PFSK-1 (cell line): ENCODE data around the gene FAM83C.

Experiments used
- FOXP2 ChIP-seq: optimal IDR thresholded peaks from 2 replicates; pipeline ENCODE3; 2011; ENCODE audit warnings: borderline replicate concordance, control low read depth, inconsistent platforms; ENCODE audit not compliant: insufficient read depth; ENCODE audit errors: extremely low read length, extremely low read depth
- POLR2AphosphoS5 ChIP-seq: IDR thresholded peaks from 2 replicates; pipeline ENCODE4 v1.6.1; 2012; ENCODE audit warnings: low read depth, mild to moderate bottlenecking, control low read depth, low read length, moderate library complexity
- SIN3A ChIP-seq: IDR thresholded peaks from 2 replicates; pipeline ENCODE4 v1.6.1; 2012; ENCODE audit warnings: mild to moderate bottlenecking, low read length, moderate library complexity, borderline replicate concordance; ENCODE audit not compliant: insufficient read depth
- TAF1 ChIP-seq: IDR thresholded peaks from 2 replicates; pipeline ENCODE4 v1.6.1; 2012; ENCODE audit warnings: low read length, control low read depth, borderline replicate concordance; ENCODE audit not compliant: insufficient read depth
- TF ChIP-seq, protein P1 (sequence below), 2 experiments: IDR thresholded peaks; 2 replicates each; pipeline versions ENCODE4 v1.6.1 to v1.8.0; 2011 to 2012; ENCODE audit warnings: low read depth in 2 of 2, low read length in 2 of 2, control low read depth in 1 of 2, inconsistent platforms in 1 of 2, mild to moderate bottlenecking in 1 of 2, moderate library complexity in 1 of 2; ENCODE audit not compliant: insufficient read depth in 1 of 2

Gene FAM83C

DNA sequence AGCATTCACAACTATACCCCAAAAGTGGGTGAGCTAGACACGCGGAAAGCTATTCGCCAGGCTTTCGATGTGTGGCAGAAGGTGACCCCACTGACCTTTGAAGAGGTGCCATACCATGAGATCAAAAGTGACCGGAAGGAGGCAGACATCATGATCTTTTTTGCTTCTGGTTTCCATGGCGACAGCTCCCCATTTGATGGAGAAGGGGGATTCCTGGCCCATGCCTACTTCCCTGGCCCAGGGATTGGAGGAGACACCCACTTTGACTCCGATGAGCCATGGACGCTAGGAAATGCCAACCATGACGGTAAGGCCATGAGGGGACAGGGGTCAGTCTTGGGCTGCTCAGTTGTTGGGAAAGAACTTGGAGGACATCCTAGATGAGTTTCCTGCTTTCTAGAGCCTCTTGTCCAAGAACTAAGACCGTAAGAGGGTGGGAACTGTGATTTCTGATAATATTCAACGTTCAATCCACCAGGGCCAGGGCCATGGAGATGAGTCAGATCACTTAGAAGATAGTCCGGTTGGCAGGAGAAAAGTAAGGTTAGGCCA lies 37.7 kb downstream of the FAM83C start:
- TF ChIP-seq, protein P1, sequence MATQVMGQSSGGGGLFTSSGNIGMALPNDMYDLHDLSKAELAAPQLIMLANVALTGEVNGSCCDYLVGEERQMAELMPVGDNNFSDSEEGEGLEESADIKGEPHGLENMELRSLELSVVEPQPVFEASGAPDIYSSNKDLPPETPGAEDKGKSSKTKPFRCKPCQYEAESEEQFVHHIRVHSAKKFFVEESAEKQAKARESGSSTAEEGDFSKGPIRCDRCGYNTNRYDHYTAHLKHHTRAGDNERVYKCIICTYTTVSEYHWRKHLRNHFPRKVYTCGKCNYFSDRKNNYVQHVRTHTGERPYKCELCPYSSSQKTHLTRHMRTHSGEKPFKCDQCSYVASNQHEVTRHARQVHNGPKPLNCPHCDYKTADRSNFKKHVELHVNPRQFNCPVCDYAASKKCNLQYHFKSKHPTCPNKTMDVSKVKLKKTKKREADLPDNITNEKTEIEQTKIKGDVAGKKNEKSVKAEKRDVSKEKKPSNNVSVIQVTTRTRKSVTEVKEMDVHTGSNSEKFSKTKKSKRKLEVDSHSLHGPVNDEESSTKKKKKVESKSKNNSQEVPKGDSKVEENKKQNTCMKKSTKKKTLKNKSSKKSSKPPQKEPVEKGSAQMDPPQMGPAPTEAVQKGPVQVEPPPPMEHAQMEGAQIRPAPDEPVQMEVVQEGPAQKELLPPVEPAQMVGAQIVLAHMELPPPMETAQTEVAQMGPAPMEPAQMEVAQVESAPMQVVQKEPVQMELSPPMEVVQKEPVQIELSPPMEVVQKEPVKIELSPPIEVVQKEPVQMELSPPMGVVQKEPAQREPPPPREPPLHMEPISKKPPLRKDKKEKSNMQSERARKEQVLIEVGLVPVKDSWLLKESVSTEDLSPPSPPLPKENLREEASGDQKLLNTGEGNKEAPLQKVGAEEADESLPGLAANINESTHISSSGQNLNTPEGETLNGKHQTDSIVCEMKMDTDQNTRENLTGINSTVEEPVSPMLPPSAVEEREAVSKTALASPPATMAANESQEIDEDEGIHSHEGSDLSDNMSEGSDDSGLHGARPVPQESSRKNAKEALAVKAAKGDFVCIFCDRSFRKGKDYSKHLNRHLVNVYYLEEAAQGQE (IDR thresholded peaks at IDR 0.05; ENCODE audit: insufficient read depth in 1 of 2, low read depth in 2 of 2, low read length in 2 of 2): no peak
- no peak for TF ChIP-seq SIN3A
- TF ChIP-seq FOXP2: no peak
- no peak for TF ChIP-seq POLR2AphosphoS5
- no peak for TF ChIP-seq TAF1

DNA sequence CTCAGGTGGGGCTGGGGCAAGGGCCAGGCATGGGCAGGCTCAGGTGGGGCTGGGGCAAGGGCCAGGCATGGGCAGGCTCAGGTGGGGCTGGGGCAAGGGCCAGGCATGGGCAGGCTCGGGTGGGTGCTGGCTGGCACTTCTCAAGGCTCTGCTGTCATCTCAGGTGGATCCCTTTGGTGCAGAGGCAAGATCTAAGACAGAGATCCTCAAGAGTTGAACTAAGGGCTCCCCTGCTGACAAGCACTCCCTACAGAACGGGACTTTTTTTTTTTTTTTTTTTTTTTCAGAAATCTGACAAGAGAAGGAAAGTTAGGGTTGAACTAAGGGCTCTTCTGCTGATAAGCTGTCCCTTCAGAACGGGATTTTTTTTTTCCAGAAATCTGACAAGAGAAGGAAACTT lies 39.2 kb downstream of the FAM83C start:
- TF ChIP-seq, protein P1 (IDR thresholded peaks at IDR 0.05; ENCODE audit: insufficient read depth in 1 of 2, low read depth in 2 of 2, low read length in 2 of 2): no peak
- TF ChIP-seq TAF1 (no peak), POLR2AphosphoS5 (no peak), FOXP2 (no peak), SIN3A (no peak)

DNA sequence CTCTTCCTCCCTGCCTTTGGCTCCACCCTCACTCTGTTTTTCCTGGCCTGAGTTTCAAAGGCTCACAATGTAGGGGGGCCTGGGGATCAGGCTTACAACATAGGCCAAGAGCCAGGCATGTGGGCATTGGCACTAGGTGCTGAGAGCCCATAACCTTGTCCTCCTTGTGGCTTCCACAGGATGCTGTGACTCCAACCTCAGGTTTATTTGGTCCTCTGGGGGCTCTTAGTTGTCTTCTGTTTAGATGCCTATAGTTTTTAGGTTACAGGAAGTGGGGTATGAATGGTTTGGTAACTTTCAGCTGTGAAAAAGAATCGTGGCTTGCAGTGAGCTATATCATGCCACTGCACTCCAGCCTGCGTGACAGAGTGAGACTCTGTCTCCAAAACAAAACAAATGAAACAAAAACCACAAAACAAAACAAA lies 40.2 kb downstream of the FAM83C start:
- no peak for TF ChIP-seq POLR2AphosphoS5
- TF ChIP-seq, protein P1 (IDR thresholded peaks at IDR 0.05; ENCODE audit: insufficient read depth in 1 of 2, low read depth in 2 of 2, low read length in 2 of 2): no peak
- no peak for TF ChIP-seq FOXP2
- no peak for TF ChIP-seq TAF1
- TF ChIP-seq SIN3A: no peak

DNA sequence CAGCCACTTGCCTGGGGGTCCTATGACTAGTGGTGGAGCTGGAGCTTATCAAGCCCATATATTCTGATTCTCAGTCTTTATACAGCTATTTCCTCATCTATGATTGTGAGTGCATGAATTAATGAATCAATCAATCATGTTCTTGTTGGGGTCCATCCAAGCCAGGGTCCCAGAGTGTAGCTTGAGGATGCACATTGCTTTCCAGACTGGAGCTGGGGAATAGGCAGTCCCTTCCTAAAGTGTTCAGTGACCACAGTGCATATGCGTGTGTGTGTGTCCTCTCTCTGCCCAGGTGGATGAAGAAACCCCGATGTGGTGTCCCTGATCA lies 40.6 kb downstream of the FAM83C start:
- TF ChIP-seq FOXP2: no peak
- no peak for TF ChIP-seq SIN3A
- no peak for TF ChIP-seq POLR2AphosphoS5
- TF ChIP-seq, protein P1 (IDR thresholded peaks at IDR 0.05; ENCODE audit: insufficient read depth in 1 of 2, low read depth in 2 of 2, low read length in 2 of 2): no peak
- TF ChIP-seq TAF1: no peak
